Esophagus squamous epithelium (tissue), 4 donors: Measurements from ENCODE around the gene ZNF689.

Experiments
- CTCF ChIP-seq, 6 experiments: fragments of 450-650 bp in 4 of 6; fragments of 200-600 bp in 2 of 6; sonication (generic) in 2 of 6; IDR thresholded peaks; one replicate each; pipeline ENCODE4 v1.5.1; 2016 to 2019; ENCODE audit warnings: antibody characterized with exemption in 6 of 6, mild to moderate bottlenecking in 4 of 6, moderate library complexity in 4 of 6
- POLR2A ChIP-seq, 4 donors: fragments of 450-650 bp; IDR thresholded peaks; one replicate each; pipeline ENCODE4 v1.6.1; 2017; ENCODE audit warnings: antibody characterized with exemption in 4 of 4, mild to moderate bottlenecking in 4 of 4, moderate library complexity in 3 of 4

DNA sequence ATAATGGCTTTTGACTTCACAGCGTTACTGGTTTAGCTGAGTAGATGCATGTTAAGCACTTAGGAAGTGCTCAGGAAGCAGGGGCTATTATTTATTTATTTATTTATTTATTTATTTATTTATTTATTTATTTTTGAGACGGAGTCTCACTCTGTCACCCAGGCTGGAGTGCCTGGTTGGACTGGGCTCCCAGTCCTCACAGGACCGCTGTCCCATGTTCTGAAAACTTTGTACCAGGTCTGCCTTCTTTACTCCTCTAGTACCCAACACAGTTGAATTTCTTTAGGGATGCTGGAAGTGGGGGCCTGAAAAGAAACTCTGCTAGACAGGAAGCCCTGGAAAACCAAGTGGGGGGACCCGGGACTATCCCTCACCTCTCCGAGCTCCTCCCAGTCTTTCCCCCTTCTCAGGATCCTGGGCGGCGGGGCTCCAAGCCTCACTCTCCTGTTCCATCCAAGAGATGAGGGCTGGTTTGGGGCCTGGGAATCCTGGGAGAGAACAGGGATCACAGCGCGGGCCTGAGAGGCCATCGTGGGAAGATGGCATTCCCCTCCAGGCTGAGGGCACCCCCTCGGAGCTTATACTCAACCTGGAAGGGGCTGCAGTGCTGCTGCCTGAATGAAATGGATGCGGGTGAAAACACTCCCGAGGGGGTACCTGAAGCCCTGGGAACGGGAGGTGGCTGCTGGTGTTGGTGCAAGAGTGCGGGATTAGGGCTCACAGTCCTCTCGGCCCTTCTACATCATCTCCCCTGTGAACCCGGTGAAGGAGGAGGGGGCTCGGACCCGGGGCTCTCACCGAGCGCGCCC lies 39.3 kb downstream of the ZNF689 start:
- TF ChIP-seq POLR2A (IDR thresholded peaks at IDR 0.05) (no peak), CTCF (IDR thresholded peaks at IDR 0.05) (no peak)
